Right lobe of liver (tissue), 6 donors: Measurements from ENCODE around the gene SAG. TPM values are rescaled to one million over a fixed set of nuclear protein-coding genes. Genes with fewer than 3 reads are reported as not detected.
"Not testable (repeated sequence)": the region's sequence is repeated elsewhere in the genome, so short reads cannot be mapped to it uniquely, and the experiment has no call there.

Experiments
- ATAC-seq, 4 donors: fragments of 200-7000 bp; cut with Tn5 transposase; one replicate each; pipeline ENCODE4 v1.9.1; 2020; ENCODE audit warnings: mild to moderate bottlenecking in 4 of 4, moderate library complexity in 4 of 4
- DNase-seq, 3 donors: peaks; one replicate each; pipeline ENCODE4 v3.0.0-alpha.2; 2020
- H3K27ac ChIP-seq, 3 donors: fragments of 200-600 bp; one replicate each; pipeline ENCODE4 v1.8.0; 2022
- H3K27me3 ChIP-seq, 2 donors: fragments of 200-600 bp; one replicate each; pipeline ENCODE4 v1.8.0; 2022
- H3K36me3 ChIP-seq, 4 donors: fragments of 200-600 bp; sonication (generic) in 1 of 4; one replicate each; pipeline versions ENCODE4 v1.5.1 to v1.8.0; 2017 to 2022; ENCODE audit warnings: control low read depth in 1 of 4
- H3K4me1 ChIP-seq, 4 donors: fragments of 200-600 bp; sonication (generic) in 1 of 4; one replicate each; pipeline versions ENCODE4 v1.5.1 to v1.8.0; 2017 to 2022; ENCODE audit warnings: control low read depth in 1 of 4
- H3K4me3 ChIP-seq, 3 donors: fragments of 200-600 bp; one replicate each; pipeline ENCODE4 v1.8.0; 2022
- H3K9me3 ChIP-seq, 4 donors: fragments of 200-600 bp; sonication (generic) in 1 of 4; one replicate each; pipeline versions ENCODE4 v1.5.1 to v1.8.0; 2017 to 2022; ENCODE audit warnings: control low read depth in 1 of 4
- CTCF ChIP-seq, 4 donors: fragments of 200-600 bp in 3 of 4; fragments of 450-650 bp in 1 of 4; IDR thresholded peaks; one replicate each; pipeline versions ENCODE4 v1.5.1 to v1.8.0; 2016 to 2022; ENCODE audit warnings: antibody characterized with exemption in 4 of 4, mild to moderate bottlenecking in 2 of 4
- POLR2A ChIP-seq: fragments of 450-650 bp; IDR thresholded peaks from one replicate; pipeline ENCODE4 v1.6.1; 2017; ENCODE audit warnings: antibody characterized with exemption, mild to moderate bottlenecking
- WGBS: methylation state at CpG from one replicate; pipeline ENCODE4 v1.1.6; 2018; ENCODE audit warnings: low coverage, low lambda C conversion rate; ENCODE audit not compliant: insufficient coverage; ENCODE audit errors: missing lambda C conversion rate; 5-methylcytosine and 5-hydroxymethylcytosine counted together
- intact Hi-C, 2 donors: fragments of 100-400 bp; cut with DNase I; formaldehyde crosslinking; loops; one replicate each; pipeline versions ENCODE4 v1.11.2 to v1.14.1; 2022
- total RNA-seq, 6 experiments: library from RNA; depleted of rRNA in 2 of 6; stranded (reverse); fragments of >200 nt in 2 of 6; fragmentation: NEBNext Ultra II Directional in 3 of 6; extraction: Animal tissue kit (Norgen Biotek cat#: 25700) in 3 of 6; gene quantifications; one replicate each; pipeline versions ENCODE4 v1.1.0 to v1.2.4, GENCODE V29; 2016 to 2023
- donor health status: DM: no; HTN: yes; CAD: no.
- donor health status: DM: no; HTN: no; CAD: no.
- donor health status: DM: no; HTN: no; CAD: no.
- donor health status: DM: no; HTN: yes; CAD: no.
- donor health status: DM: no; HTN: yes; CAD: no.

Gene SAG
- total RNA-seq, 6 experiments from 2014 or later: not detected

GRCh38 chr2:233373316-233373715, 65.7 kb downstream of the SAG start:
- no peak overlapping the region for H3K4me3 ChIP-seq
- 66% methylated on average over 5 of the region's 5 CpGs for WGBS
- intact Hi-C loops: no loop called here
- H3K27me3 ChIP-seq: no peaks in the 10 kb centered on the region
- TF ChIP-seq POLR2A (no peak), CTCF (IDR thresholded peaks at IDR 0.05) (no peak)
- DNase-seq (no peak), ATAC-seq (no peak)
- H3K9me3 ChIP-seq: no peaks in the 10 kb centered on the region
- H3K27ac ChIP-seq: no peak overlapping the region
- peaks cover 0 to 8% (median 0%) of the 10 kb centered on the region in 4 donors for H3K4me1 ChIP-seq
- no peaks in the 10 kb centered on the region for H3K36me3 ChIP-seq

GRCh38 chr2:233374776-233375175, 67.2 kb downstream of the SAG start:
- H3K4me3 ChIP-seq, intact Hi-C loops, H3K36me3 ChIP-seq, DNase-seq, H3K9me3 ChIP-seq, H3K27ac ChIP-seq, ATAC-seq, H3K27me3 ChIP-seq, H3K4me1 ChIP-seq: not testable (repeated sequence)
- 100% methylated on average over 2 of the region's 11 CpGs for WGBS

- Histone ChIP-seq H3K36me3 (no peaks in the 10 kb centered on the region), H3K9me3 (no peaks in the 10 kb centered on the region), H3K4me3 (no peak overlapping the region), H3K27ac (no peak overlapping the region), H3K4me1 (peaks cover 0 to 8% (median 0%) of the 10 kb centered on the region in 4 donors), H3K27me3 (no peaks in the 10 kb centered on the region)
- ATAC-seq (peak; percentile 52 to 81 (median 58)), DNase-seq (no peak)
- no peak for TF ChIP-seq CTCF (IDR thresholded peaks at IDR 0.05)
- TF ChIP-seq POLR2A: no peak
- WGBS: 56% methylated on average over 9 of the region's 10 CpGs
- intact Hi-C loops: no loop called here
These were observed 68.1 kb downstream of the SAG start for GRCh38 chr2:233375490-233376314.

- intact Hi-C loops: no loop called here
- no peak for ATAC-seq
- no peak for TF ChIP-seq CTCF (IDR thresholded peaks at IDR 0.05)
These were observed 71.4 kb downstream of the SAG start for GRCh38 chr2:233379034-233379433.

GRCh38 chr2:233379441-233379840, 71.8 kb downstream of the SAG start:
- Histone ChIP-seq H3K9me3 (no peaks in the 10 kb centered on the region), H3K27ac (no peak overlapping the region), H3K4me1 (peaks cover 0 to 23% (median 0%) of the 10 kb centered on the region in 4 donors), H3K4me3 (no peak overlapping the region), H3K36me3 (no peaks in the 10 kb centered on the region), H3K27me3 (no peaks in the 10 kb centered on the region)
- ATAC-seq (no peak), DNase-seq (no peak)
- intact Hi-C loops: no loop called here
- TF ChIP-seq POLR2A (no peak), CTCF (IDR thresholded peaks at IDR 0.05) (no peak)
- 83% methylated on average over 1 of the region's 1 CpG for WGBS

More at GRCh38 chr2:233379034-233379433, 71.4 kb downstream of the SAG start:
- no peak for DNase-seq
- no peaks in the 10 kb centered on the region for H3K36me3 ChIP-seq
- 82% methylated on average over 5 of the region's 6 CpGs for WGBS
- no peak overlapping the region for H3K27ac ChIP-seq
- H3K4me3 ChIP-seq: no peak overlapping the region
- no peaks in the 10 kb centered on the region for H3K9me3 ChIP-seq
- peaks cover 0 to 23% (median 0%) of the 10 kb centered on the region in 4 donors for H3K4me1 ChIP-seq
- no peaks in the 10 kb centered on the region for H3K27me3 ChIP-seq
